ENCODE results near the gene UNC13C. TPM values are rescaled to one million over a fixed set of nuclear protein-coding genes. Genes with fewer than 3 reads are reported as not detected.

Gene UNC13C
- total RNA-seq, 1 donor from 2014 or later: 0.21 TPM

DNA sequence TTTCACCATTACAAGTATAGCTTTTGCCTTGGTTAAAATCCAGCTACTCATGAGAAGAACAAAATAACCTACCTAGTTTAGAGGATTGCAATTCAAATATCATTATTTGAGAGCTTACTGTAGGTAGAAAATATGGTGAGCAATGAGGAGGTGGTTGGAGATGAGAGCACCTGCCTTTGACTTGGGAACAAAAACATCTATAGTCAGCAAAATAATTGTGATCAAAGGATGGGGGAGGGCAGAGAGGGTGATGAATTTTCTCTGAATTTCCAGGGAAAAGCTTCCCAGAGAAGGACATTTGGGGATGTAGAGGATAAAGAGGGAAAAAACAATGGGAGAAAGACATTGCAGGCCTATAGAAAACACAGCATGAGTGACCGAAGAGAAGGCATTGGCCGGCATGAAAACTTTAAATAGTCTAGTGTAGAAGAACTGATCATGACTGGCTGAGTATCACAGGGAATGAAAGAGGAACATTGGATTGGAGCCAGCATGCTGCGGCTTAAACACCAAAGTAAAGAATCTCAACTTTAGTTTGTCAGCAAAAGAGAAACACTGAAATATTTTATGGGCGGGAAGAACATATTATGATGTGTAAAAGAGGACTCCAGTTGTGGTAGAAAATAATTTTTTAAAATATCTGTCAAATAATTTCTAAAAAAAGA lies 581.3 kb downstream of the UNC13C start:
- H3K27me3 ChIP-seq (ENCODE audit: control insufficient read depth, insufficient read depth, low read length): no peaks in the 10 kb centered on the region
- TF ChIP-seq, protein P1, sequence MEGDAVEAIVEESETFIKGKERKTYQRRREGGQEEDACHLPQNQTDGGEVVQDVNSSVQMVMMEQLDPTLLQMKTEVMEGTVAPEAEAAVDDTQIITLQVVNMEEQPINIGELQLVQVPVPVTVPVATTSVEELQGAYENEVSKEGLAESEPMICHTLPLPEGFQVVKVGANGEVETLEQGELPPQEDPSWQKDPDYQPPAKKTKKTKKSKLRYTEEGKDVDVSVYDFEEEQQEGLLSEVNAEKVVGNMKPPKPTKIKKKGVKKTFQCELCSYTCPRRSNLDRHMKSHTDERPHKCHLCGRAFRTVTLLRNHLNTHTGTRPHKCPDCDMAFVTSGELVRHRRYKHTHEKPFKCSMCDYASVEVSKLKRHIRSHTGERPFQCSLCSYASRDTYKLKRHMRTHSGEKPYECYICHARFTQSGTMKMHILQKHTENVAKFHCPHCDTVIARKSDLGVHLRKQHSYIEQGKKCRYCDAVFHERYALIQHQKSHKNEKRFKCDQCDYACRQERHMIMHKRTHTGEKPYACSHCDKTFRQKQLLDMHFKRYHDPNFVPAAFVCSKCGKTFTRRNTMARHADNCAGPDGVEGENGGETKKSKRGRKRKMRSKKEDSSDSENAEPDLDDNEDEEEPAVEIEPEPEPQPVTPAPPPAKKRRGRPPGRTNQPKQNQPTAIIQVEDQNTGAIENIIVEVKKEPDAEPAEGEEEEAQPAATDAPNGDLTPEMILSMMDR (IDR thresholded peaks at IDR 0.05; ENCODE audit: insufficient read depth, low read length, poor library complexity, severe bottlenecking): no peak
- H3K4me3 ChIP-seq (ENCODE audit: low read depth, low read length): no peak overlapping the region
- no peak for DNase-seq (ENCODE audit: low read depth)
- H3K36me3 ChIP-seq (ENCODE audit: control insufficient read depth, insufficient read depth, low read length): no peaks in the 10 kb centered on the region

DNA sequence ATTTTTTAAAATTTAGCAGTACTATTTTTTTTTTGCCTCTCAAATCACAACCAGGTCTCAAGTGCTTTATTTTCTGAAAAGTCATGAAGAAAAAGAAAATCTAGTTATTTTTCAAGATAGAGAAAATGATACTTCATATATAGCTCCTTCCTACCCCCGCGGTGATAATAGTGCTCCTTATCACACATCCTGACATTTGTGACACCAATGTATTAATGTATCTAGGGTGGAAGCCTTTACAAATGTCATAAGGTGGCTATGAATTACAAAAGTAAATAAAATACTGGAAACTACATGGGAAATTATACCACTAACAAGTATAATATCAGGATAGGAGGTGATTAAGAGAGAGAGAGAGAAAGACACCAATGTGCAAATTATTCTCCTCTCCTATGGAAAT lies 582.2 kb downstream of the UNC13C start:
- Histone ChIP-seq H3K27me3 (ENCODE audit: control insufficient read depth, insufficient read depth, low read length) (no peaks in the 10 kb centered on the region), H3K4me3 (ENCODE audit: low read depth, low read length) (no peak overlapping the region), H3K36me3 (ENCODE audit: control insufficient read depth, insufficient read depth, low read length) (no peaks in the 10 kb centered on the region)
- TF ChIP-seq, protein P1 (IDR thresholded peaks at IDR 0.05; ENCODE audit: insufficient read depth, low read length, poor library complexity, severe bottlenecking): no peak
- no peak for DNase-seq (ENCODE audit: low read depth)

DNA sequence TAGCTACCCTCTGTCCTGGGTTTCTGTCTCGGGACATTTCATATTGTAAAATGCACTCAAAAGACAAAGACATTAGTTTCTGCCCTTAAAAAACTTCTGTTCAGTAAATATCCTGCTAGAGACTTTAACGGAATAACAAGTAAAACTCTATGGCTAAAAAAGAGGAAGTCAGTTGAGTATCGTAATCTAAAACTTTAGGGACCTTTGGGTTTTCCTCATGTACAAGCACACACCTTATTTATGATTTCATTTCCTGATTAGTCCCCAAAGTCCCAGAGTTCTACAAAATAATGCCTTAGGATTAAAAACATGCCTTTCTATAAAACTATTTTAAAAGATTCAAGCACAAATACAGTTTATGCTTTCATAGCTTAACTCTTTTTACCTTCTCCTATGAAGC lies 585.9 kb downstream of the UNC13C start:
- no peak overlapping the region for H3K4me3 ChIP-seq (ENCODE audit: low read depth, low read length)
- H3K36me3 ChIP-seq (ENCODE audit: control insufficient read depth, insufficient read depth, low read length): no peaks in the 10 kb centered on the region
- no peaks in the 10 kb centered on the region for H3K27me3 ChIP-seq (ENCODE audit: control insufficient read depth, insufficient read depth, low read length)
- no peak for DNase-seq (ENCODE audit: low read depth)
- TF ChIP-seq, protein P1 (IDR thresholded peaks at IDR 0.05; ENCODE audit: insufficient read depth, low read length, poor library complexity, severe bottlenecking): no peak

DNA sequence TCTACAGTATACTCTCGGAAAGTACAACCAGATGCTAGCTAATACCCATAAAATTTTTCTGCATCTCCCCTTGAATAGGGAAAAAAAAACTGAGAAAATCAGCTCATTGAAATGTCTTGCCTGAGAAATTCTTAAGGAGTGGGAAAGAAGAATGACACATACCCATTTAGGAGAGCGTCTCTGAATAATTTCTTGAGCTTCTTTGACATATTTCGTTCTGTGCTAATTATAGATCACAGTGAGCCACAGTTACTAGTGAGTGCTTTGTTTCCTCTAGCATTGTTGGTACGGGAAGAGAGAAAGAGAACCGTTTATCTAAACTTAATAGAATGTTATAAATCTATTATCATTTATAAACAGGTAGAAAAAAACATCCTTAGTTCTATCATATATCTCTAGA lies 588.4 kb downstream of the UNC13C start:
- no peak for DNase-seq (ENCODE audit: low read depth)
- H3K4me3 ChIP-seq (ENCODE audit: low read depth, low read length): no peak overlapping the region
- no peaks in the 10 kb centered on the region for H3K36me3 ChIP-seq (ENCODE audit: control insufficient read depth, insufficient read depth, low read length)
- TF ChIP-seq, protein P1 (IDR thresholded peaks at IDR 0.05; ENCODE audit: insufficient read depth, low read length, poor library complexity, severe bottlenecking): no peak
- H3K27me3 ChIP-seq (ENCODE audit: control insufficient read depth, insufficient read depth, low read length): no peaks in the 10 kb centered on the region

DNA sequence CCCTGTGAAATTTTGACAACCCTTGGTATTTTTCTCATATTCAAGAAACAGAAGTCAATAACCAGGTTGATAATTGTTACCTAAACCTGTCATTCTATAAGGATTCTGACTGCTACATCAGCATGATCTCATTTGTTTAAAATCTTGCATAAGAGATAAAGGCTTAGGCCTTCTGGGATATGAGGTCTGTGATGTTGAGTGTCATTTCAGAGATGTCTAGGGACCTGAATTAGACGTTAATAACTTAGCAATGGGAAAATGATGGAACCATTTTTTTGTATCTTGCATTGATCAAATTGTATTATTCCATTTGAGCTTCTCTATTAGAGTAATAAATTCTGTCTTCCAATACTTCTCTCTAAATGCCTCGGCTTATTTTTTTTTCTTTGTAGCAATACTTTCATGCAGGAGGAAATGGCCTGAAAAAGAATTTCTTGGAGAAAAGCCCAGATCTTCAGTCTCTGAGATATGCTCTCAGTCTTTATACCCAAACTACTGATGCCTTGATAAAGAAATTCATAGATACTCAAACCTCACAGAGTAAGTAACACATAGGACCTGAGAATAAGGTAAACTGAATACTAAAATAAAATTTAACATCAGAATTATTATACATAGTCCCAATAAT lies 589.3 kb downstream of the UNC13C start:
- H3K4me3 ChIP-seq (ENCODE audit: low read depth, low read length): no peak overlapping the region
- no peak for DNase-seq (ENCODE audit: low read depth)
- no peaks in the 10 kb centered on the region for H3K36me3 ChIP-seq (ENCODE audit: control insufficient read depth, insufficient read depth, low read length)
- no peaks in the 10 kb centered on the region for H3K27me3 ChIP-seq (ENCODE audit: control insufficient read depth, insufficient read depth, low read length)
- TF ChIP-seq, protein P1 (IDR thresholded peaks at IDR 0.05; ENCODE audit: insufficient read depth, low read length, poor library complexity, severe bottlenecking): no peak

DNA sequence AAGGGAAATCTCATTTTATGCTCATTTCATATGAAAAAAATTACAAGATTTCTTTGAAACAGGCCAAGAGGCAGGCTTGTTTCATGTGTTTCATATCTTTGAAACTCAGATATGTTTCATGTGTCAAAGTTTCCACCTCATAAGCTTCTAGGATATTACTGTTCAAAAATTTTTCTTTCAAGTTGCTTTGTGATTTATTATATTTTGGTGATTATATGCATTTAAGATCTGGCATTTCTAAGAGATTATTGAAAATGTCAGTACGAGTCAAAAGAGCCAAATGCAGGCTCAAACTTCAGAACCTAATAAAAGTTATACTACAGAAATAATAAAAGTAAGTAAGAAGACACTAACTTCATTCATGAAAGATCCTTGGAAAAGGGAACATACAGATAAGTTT lies 590.1 kb downstream of the UNC13C start:
- no peaks in the 10 kb centered on the region for H3K27me3 ChIP-seq (ENCODE audit: control insufficient read depth, insufficient read depth, low read length)
- H3K4me3 ChIP-seq (ENCODE audit: low read depth, low read length): no peak overlapping the region
- H3K36me3 ChIP-seq (ENCODE audit: control insufficient read depth, insufficient read depth, low read length): no peaks in the 10 kb centered on the region
- DNase-seq (ENCODE audit: low read depth): no peak
- TF ChIP-seq, protein P1 (IDR thresholded peaks at IDR 0.05; ENCODE audit: insufficient read depth, low read length, poor library complexity, severe bottlenecking): no peak
